ENCODE results near the gene KCNT1.

The KCNT1 gene

GRCh38 chr9:135673941-135674340 lies 28.0 kb upstream of the KCNT1 start:
- DNase-seq: no peak

DNA sequence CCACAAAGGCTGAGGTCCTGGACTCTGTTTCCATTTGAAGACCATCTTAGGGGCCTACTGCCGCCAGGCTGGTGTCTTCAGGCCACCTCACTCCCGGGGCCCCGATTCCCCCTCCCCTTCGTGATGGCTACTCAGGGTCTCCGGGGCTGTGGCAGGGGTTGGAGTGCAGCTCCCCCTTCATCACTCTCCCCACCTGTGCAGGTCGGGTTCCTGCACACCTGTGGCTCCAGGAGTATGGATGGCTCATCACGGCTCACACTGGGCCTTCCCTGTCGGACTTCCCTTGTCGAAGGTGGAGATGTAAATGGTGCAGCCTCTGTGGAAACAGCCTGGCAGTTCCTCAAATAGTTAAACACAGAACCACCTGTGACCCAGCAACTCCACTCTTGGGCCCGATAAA lies 27.0 kb upstream of the KCNT1 start:
- no peak for DNase-seq

DNA sequence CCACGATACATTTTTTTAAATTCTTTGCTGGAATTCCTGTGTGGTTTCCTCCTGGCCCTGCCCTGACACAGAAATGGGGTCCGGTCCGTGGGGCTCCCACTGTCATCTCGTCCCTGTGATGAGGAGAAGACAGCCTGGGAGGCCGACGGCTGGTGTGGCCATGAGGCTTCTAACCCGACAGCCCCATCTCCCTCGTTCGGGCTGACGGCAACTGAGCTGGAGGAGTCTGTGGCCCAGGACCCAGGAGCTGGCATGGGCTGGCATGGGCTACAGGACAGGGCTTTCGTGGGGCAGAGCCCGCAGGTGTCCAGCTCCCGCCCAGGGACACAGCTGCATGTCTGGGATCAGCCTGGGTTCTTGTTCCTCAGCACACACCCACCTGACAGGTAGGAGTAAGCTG lies 25.1 kb upstream of the KCNT1 start:
- no peak for DNase-seq

GRCh38 chr9:135677641-135678168 lies 24.3 kb upstream of the KCNT1 start:
- DNase-seq: no peak

GRCh38 chr9:135678236-135679017 lies 23.6 kb upstream of the KCNT1 start:
- no peak for DNase-seq

DNA sequence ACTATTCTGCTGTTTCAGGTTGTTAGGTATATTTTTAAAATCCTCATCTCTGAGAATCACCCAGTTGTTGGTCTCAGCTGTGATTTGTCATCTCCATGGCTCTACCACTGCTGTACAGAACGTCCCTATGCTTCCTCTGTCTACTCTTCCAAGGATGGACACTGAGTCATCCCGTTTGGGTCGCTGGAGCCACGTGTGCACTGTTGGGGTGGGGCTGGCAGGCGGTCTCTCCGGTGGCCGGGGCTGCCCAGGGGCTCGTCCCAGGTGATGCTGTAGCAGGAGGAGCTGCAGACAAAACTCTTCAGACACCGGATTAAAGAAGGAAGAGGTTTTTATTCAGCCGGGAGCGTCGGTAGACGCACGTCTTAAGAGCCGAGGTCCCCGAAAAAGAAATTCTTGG lies 21.9 kb upstream of the KCNT1 start:
- no peak for DNase-seq

DNA sequence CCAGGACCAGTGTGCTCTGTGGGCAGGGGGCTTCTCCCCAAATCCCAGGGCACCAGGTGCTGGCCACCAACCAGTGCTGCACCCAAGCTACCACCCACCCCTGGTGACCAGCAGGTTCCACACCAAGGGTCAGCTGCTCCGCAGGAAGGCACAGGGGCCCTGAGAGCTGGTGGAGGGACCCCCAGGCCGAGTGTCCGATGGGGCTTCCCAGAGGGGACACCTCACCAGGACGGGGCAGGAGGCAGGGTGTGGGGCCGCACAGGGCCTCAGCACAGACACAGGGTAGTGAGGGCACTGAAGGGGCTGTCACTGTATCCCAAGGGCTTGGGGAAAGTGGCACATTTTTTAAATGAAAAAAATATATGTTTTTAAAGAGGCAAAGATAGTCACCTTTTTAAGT lies 20.8 kb upstream of the KCNT1 start:
- no peak for DNase-seq

- DNase-seq: no peak
These were observed 18.5 kb upstream of the KCNT1 start for GRCh38 chr9:135683401-135684034.

DNA sequence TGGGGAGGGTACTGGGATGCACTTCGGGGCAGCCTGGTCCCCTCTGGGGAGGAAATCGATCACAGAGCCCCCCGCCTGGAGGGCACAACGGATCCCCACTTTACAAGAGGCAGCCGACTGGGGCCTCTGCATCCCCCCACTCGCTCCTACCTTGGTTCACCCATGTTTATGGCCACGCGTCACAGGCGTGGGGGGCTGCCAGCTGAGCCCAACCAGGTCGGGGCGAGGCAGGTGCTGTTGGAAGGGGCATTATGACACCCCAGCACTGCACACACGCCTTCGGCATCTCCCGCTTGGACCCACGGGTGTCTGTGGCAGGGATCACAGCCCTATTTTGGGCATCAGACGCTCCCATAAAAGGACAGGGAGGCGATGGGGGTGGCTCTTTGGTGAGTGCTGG lies 17.3 kb upstream of the KCNT1 start:
- no peak for DNase-seq

DNA sequence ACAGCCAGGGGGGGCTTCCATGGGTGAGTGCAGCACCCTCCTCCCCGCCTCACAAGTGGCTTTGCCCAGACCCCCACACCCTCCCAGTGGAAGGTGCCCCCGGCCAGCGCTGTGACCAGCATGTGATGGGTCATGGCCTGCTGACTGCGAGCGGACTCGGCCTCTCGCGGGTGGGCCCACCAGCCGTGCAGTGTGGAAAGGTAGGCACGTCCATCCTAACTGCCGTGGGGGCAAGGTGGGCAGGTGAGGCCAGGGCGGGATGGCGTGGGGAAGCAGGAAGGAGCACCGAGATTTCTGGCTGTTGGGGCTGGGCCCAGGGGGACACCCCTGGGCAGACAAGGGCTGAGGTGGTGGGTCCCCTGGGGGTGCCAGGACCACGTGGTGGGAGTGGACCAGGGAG lies 14.8 kb upstream of the KCNT1 start:
- DNase-seq: no peak

DNA sequence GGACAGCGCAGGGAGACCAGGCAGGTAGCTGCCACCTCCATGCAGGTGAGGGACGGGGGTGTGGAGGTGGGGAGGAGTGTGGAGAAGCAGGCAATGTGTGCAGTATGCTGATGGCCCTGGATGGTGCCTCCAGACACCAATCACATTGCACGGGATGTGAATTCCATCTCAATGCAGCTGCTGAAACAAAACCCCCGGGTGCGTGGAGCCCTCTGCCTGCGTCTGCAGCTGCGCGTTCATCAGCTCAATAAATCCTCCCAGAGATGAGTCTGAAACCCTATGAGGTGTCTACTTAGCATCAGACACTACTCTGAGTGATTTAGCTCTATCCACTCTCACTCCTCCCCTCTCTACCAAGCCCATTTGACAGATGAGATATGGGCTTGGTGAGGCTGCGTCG lies 13.0 kb upstream of the KCNT1 start:
- no peak for DNase-seq

DNA sequence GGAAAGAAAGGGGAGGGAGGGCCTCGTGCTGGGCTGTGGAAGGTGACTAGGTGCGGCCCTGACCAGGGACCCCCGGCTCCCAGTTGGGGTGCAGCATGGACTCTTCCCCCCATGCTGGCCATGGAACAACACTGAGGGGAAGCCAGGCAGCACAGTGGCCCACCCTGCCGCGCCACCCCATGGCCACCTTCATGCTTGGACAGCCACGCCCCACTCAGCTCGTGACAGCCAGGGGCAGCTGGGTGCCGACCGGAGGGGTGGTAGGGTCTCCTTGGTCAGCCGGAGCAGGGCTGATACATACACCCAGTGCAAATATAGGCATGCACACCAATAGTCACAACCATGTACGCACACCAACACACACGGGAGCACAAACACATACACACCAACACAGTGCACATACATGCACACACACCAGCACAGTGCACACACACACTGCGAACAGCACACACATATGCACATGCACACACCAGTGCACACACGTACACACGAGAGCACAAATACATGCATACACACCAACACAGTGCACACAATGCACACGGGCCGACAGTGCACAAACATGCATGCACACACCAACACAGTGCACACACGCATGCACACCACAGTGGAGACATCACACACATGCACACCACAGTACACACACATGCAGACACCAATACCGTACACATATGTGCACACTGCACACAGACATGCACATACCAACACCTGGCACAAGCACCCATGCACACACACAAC lies 11.0 kb upstream of the KCNT1 start:
- DNase-seq: no peak

GRCh38 chr9:135692410-135692809 lies 9.6 kb upstream of the KCNT1 start:
- DNase-seq: no peak

- DNase-seq: no peak
These were observed 8.7 kb upstream of the KCNT1 start for GRCh38 chr9:135693265-135693664.

- no peak for DNase-seq
These were observed 8.2 kb upstream of the KCNT1 start for GRCh38 chr9:135693771-135694170.

- DNase-seq: no peak
These were observed 7.6 kb upstream of the KCNT1 start for GRCh38 chr9:135694414-135694813.

GRCh38 chr9:135695036-135695435 lies 6.9 kb upstream of the KCNT1 start:
- no peak for DNase-seq

DNA sequence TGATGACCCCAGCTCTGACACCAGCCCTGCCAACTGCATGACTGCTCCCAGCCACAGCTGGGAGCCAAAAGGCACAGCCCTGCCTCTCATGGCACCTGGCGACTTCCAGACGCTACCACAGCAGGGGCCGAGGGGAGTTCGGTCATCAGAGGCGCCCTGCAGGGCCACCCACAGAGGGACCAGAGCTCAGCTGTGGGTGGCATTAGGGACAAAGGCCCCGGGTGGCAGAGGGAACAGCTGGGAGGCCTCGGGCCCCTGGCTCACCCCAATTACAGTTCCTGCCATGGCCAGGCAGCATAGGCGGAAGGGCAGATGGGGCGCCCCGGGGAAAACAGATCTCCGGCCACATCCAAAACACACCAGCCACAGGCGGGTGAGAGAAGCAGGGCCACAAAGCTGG lies 6.3 kb upstream of the KCNT1 start:
- no peak for DNase-seq

GRCh38 chr9:135696446-135696845 lies 5.5 kb upstream of the KCNT1 start:
- no peak for DNase-seq

- no peak for DNase-seq
These were observed 4.8 kb upstream of the KCNT1 start for GRCh38 chr9:135697226-135697625.

GRCh38 chr9:135698236-135698635 lies 3.7 kb upstream of the KCNT1 start:
- DNase-seq: no peak

DNA sequence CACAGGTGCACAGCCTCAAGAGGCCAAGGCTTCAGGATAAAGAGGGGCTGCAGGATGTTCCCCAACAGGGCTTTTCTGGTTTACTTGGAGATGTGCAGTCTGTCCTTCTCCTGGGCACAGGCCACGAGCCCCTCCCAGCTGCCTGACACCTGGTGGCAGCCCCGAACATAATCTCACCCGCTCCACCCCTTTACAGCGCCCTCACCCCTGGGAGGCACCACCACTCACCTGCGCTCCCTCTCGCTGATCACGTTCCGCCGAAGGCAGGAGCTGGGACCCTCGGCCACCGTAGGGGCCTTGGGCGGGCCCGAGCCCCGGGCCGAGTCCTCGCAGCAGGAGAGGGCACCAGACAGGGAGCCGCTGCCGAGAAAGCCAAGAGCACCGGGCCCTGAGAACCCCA lies 3.2 kb upstream of the KCNT1 start:
- no peak for DNase-seq

- no peak for DNase-seq
These were observed 2.5 kb upstream of the KCNT1 start, which contains the start of gene SOHLH1 for GRCh38 chr9:135699440-135699839. SOHLH1 (minus strand) TSS chr9:135699481; CDS start chr9:135699467, 14 bp downstream.

- no peak for DNase-seq
These were observed 1.5 kb upstream of the KCNT1 start for GRCh38 chr9:135700525-135700924.
